Endothelial cell of umbilical vein (primary cell): ENCODE data around the gene KCTD10. TPM values are rescaled to one million over a fixed set of nuclear protein-coding genes. Genes with fewer than 3 reads are reported as not detected.

Source experiments
- BruUV-seq: library from RNA; stranded (reverse); fragments of 400-500 nt; replicated peaks from 2 replicates; lab custom pipeline; 2021; lab: Mats Ljungman, UMichigan
- CTCF ChIA-PET: fragments of 300-600, 350-600 bp; sonication (Branson Sonifier 250); formaldehyde crosslinking; loops from one replicate; lab custom pipeline; 2021; ENCODE audit warnings: antibody characterized with exemption, inconsistent platforms; lab: Charles Lee
- POLR2A ChIA-PET: fragments of 300-600, 350-600 bp; sonication (Branson Sonifier 250); formaldehyde crosslinking; loops from one replicate; lab custom pipeline; 2021; ENCODE audit warnings: antibody characterized with exemption, inconsistent platforms; lab: Charles Lee
- DNase-seq: peaks from one replicate; pipeline ENCODE4 v3.0.0-alpha.2; 2011; ENCODE audit warnings: low read depth, low spot score
- FAIRE-seq: peaks from 2 replicates; lab custom pipeline; 2011; peaks lifted over from hg19 to GRCh38; lab: Jason Lieb, UNC
- H2AFZ ChIP-seq: 2 replicates; pipeline ENCODE4 v1.6.0; 2012; ENCODE audit warnings: low read depth, low read length, control low read depth, inconsistent platforms
- H3K27ac ChIP-seq: 2 replicates; pipeline ENCODE4 v1.5.1; 2011; ENCODE audit warnings: low read depth, mild to moderate bottlenecking, control low read depth, low read length, moderate library complexity; ENCODE audit not compliant: insufficient read depth
- H3K27me3 ChIP-seq, 2 experiments: 2 replicates each; pipeline versions ENCODE4 v1.6.0 to v1.6.1; 2011; ENCODE audit warnings: low read length in 2 of 2, mixed read lengths in 1 of 2; ENCODE audit not compliant: control insufficient read depth in 2 of 2, insufficient read depth in 2 of 2
- H3K36me3 ChIP-seq, 2 experiments: 2 replicates in 1 of 2; 3 replicates in 1 of 2; pipeline ENCODE4 v1.5.1; 2011; ENCODE audit warnings: low read length in 2 of 2, mild to moderate bottlenecking in 1 of 2, moderate library complexity in 1 of 2; ENCODE audit not compliant: control insufficient read depth in 2 of 2, insufficient read depth in 2 of 2; ENCODE audit errors: extremely low read depth in 1 of 2
- H3K4me1 ChIP-seq: 3 replicates; pipeline ENCODE4 v1.5.1; 2011; ENCODE audit warnings: mild to moderate bottlenecking, low read length; ENCODE audit not compliant: control insufficient read depth, insufficient read depth; ENCODE audit errors: extremely low read depth
- H3K4me2 ChIP-seq: 2 replicates; pipeline ENCODE4 v1.6.1; 2011; ENCODE audit warnings: low read length, control low read depth, mixed read lengths; ENCODE audit not compliant: insufficient read depth
- H3K4me3 ChIP-seq, 3 experiments: fragments of 200-600 bp in 1 of 3; sonication (generic), shearing (Covaris generic) in 1 of 3; replicated peaks in 1 of 3; 2 replicates each; pipeline ENCODE4 v1.5.1; 2011 to 2016; ENCODE audit warnings: control low read depth in 3 of 3, low read length in 3 of 3, mild to moderate bottlenecking in 2 of 3, inconsistent platforms in 1 of 3, low read depth in 1 of 3, moderate library complexity in 1 of 3; ENCODE audit not compliant: insufficient read depth in 1 of 3
- H3K79me2 ChIP-seq: 2 replicates; pipeline ENCODE4 v1.6.0; 2012; ENCODE audit warnings: low read length, inconsistent platforms; ENCODE audit not compliant: control insufficient read depth, insufficient read depth
- H3K9ac ChIP-seq: replicated peaks from 2 replicates; pipeline ENCODE3; 2011; ENCODE audit warnings: low read length, control low read depth; ENCODE audit not compliant: insufficient read depth; ENCODE audit errors: extremely low read depth
- H3K9me1 ChIP-seq: replicated peaks from 3 replicates; pipeline ENCODE4 v1.6.0; 2011; ENCODE audit warnings: mild to moderate bottlenecking, low read length; ENCODE audit not compliant: control insufficient read depth, insufficient read depth; ENCODE audit errors: extremely low read depth
- H3K9me3 ChIP-seq: replicated peaks from 2 replicates; pipeline ENCODE4 v1.5.1; 2012; ENCODE audit warnings: low read length, inconsistent platforms; ENCODE audit not compliant: control insufficient read depth, insufficient read depth
- H4K20me1 ChIP-seq: replicated peaks from 2 replicates; pipeline ENCODE3; 2011; ENCODE audit warnings: mild to moderate bottlenecking, low read length; ENCODE audit not compliant: control insufficient read depth, insufficient read depth; ENCODE audit errors: extremely low read depth
- EZH2 ChIP-seq: IDR thresholded peaks from 2 replicates; pipeline ENCODE4 v1.6.1; 2012; ENCODE audit warnings: borderline replicate concordance, low read depth, mild to moderate bottlenecking, moderate library complexity, low read length, inconsistent platforms; ENCODE audit not compliant: severe bottlenecking
- FOS ChIP-seq: IDR thresholded peaks from 2 replicates; pipeline ENCODE4 v1.6.1; 2011; ENCODE audit warnings: mild to moderate bottlenecking, low read length, moderate library complexity, borderline replicate concordance; ENCODE audit not compliant: insufficient read depth
- GATA2 ChIP-seq: IDR thresholded peaks from 2 replicates; pipeline ENCODE4 v1.7.0; 2011; ENCODE audit warnings: low read depth, mild to moderate bottlenecking, moderate library complexity, mixed read lengths, low read length; ENCODE audit not compliant: insufficient read length, insufficient read depth
- JUN ChIP-seq: IDR thresholded peaks from 2 replicates; pipeline ENCODE4 v1.6.1; 2011; ENCODE audit warnings: borderline replicate concordance, low read depth; ENCODE audit not compliant: insufficient read length, insufficient read depth
- MYC ChIP-seq: IDR thresholded peaks from one replicate; pipeline ENCODE4 v1.6.1; 2011; ENCODE audit warnings: mild to moderate bottlenecking, low read depth, low read length
- POLR2A ChIP-seq: IDR thresholded peaks from 2 replicates; pipeline ENCODE4 v1.6.1; 2012; ENCODE audit warnings: low read depth, mild to moderate bottlenecking, control low read depth, low read length
- POLR2AphosphoS5 ChIP-seq: IDR thresholded peaks from 2 replicates; pipeline ENCODE4 v1.6.1; 2012; ENCODE audit warnings: low read depth, mild to moderate bottlenecking, control low read depth, low read length, moderate library complexity; ENCODE audit not compliant: insufficient read depth
- dilution Hi-C: fragments of 300-500 bp; cut with MboI; formaldehyde crosslinking; loops from one replicate; pipeline ENCODE4 v1.15.0; 2019; ENCODE audit warnings: low sequenced_read_pairs; ENCODE audit not compliant: extremely low pct_ligation_motif_present
- intact Hi-C: fragments of 100-400 bp; cut with micrococcal nuclease; formaldehyde crosslinking; loops from one replicate; pipeline ENCODE4 v1.10.0; 2022
- polyA plus RNA-seq, 4 experiments: library from polyadenylated mRNA; depleted of rRNA in 3 of 4; stranded (reverse) in 3 of 4; unstranded in 1 of 4; fragments of >200 nt; gene quantifications; 2 replicates each; pipeline versions ENCODE4 v1.2.1 to v1.2.3, GENCODE V29; 2011 to 2012; ENCODE audit warnings: missing spikeins in 1 of 4
- total RNA-seq: library from RNA; stranded (reverse); gene quantifications from 2 replicates; pipeline ENCODE4 v1.2.3, GENCODE V29; 2021
- TF ChIP-seq, protein P1 (sequence below): IDR thresholded peaks from 2 replicates; pipeline ENCODE4 v1.6.1; 2011; ENCODE audit not compliant: insufficient read depth, insufficient read length
- TF ChIP-seq, protein P2 (sequence below), 2 donors: IDR thresholded peaks; 1 replicate in 1 of 2; 2 replicates in 1 of 2; pipeline ENCODE4 v1.5.1; 2011; ENCODE audit warnings: low read length in 2 of 2, mild to moderate bottlenecking in 2 of 2, moderate library complexity in 2 of 2, control low read depth in 1 of 2, inconsistent platforms in 1 of 2, low read depth in 1 of 2; ENCODE audit not compliant: insufficient read depth in 1 of 2; ENCODE audit errors: extremely low read depth in 1 of 2

The KCTD10 gene
- total and polyA plus RNA-seq, 2 donors (not counting 3 experiments of a cell fraction or from before 2014, with no cell fraction given), result 101 to 112 TPM

DNA sequence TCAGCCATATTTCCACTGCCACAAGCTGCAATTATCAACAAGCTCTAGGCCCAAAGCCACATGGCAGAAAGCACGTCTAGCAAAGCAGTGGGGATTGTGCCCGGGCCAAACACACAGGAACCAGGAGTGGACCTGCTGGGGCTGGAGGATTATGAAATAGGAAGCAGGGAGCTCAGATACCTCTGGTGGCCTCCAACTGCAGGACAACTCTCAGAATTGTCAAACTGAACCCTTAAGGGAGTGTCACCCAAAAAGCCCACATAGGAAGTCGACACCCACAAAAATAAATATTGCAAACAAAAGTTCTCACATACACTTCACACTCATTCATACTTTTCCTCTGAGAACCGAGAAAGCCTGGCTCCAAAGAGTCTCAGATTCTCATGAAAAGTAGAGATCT is 26.1 kb downstream of the KCTD10 start:
- H3K36me3 ChIP-seq, result peaks cover 23 to 51% of the 10 kb centered on the region in 2 experiments
- peaks cover 3% of the 10 kb centered on the region for H4K20me1 ChIP-seq
- dilution Hi-C loops, result no loop called here
- no peak overlapping the region for H2AFZ ChIP-seq
- no peak for TF ChIP-seq FOS
- intact Hi-C loops, result no loop called here
- peaks cover 14% of the 10 kb centered on the region for H3K79me2 ChIP-seq
- H3K9me3 ChIP-seq, result no peaks in the 10 kb centered on the region
- H3K9me1 ChIP-seq, result no peaks in the 10 kb centered on the region
- H3K27ac ChIP-seq, result no peak overlapping the region
- no peak for FAIRE-seq
- ChIA-PET POLR2A (no interaction called here), CTCF (interaction anchor here (1.1 to 2.2 kb wide), 3 partner anchors 7 to 23 kb away, joined by 3 to 13 read pairs (median 6); no protein-coding TSS in a partner anchor)
- no peaks in the 10 kb centered on the region for H3K27me3 ChIP-seq
- no peak overlapping the region for H3K9ac ChIP-seq
- H3K4me1 ChIP-seq, result peaks cover 14% of the 10 kb centered on the region
- no peak overlapping the region for H3K4me2 ChIP-seq
- BruUV-seq, result no TSS peak
- H3K4me3 ChIP-seq, result no peak overlapping the region
- no peak for DNase-seq

DNA sequence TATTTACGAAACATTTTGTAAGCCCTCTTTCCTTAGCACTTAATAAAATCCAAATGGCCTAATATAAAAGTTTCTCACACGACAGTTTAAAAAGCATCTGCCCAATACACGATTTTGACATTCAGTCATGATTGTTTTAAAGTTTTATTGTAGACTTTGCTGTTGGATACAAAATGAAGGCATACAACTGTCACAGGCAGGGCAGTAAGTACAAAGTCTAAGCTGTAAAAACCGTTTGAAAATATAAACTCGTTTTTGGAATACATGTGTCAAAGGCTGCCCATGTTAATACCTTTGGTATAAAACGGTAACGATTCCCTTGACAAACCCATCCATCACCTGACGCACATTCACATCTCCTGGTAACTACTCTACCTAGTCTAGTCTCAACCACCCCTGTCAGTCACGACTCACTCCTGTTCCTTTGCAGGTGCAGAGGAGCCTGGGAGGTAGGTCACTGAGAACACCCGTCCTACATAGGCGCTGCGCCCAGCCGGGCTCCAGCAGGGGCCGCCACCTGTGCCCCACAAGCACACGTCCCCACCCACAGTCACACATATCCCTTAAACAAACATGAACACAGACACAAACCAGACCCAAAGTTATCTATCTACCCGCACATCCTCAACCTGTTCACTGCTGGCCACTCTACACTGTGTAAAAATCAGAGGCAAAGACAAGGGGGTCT is 27.1 kb downstream of the KCTD10 start:
- Histone ChIP-seq H3K79me2 (peaks cover 13% of the 10 kb centered on the region), H4K20me1 (peaks cover 3% of the 10 kb centered on the region), H3K9me1 (no peaks in the 10 kb centered on the region), H3K4me1 (peaks cover 14% of the 10 kb centered on the region), H3K27me3 (no peaks in the 10 kb centered on the region), H3K4me3 (no peak overlapping the region), H3K4me2 (no peak overlapping the region), H3K27ac (no peak overlapping the region), H2AFZ (no peak overlapping the region), H3K9me3 (no peaks in the 10 kb centered on the region), H3K9ac (no peak overlapping the region), H3K36me3 (peaks cover 20 to 43% of the 10 kb centered on the region in 2 experiments)
- dilution Hi-C loops, result no loop called here
- no peak for DNase-seq
- intact Hi-C loops, result no loop called here
- no peak for TF ChIP-seq JUN
- TF ChIP-seq, protein P1, sequence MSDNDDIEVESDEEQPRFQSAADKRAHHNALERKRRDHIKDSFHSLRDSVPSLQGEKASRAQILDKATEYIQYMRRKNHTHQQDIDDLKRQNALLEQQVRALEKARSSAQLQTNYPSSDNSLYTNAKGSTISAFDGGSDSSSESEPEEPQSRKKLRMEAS, result no peak
- no peak for TF ChIP-seq MYC
- no peak for TF ChIP-seq FOS
- no peak for TF ChIP-seq EZH2
- no peak for TF ChIP-seq POLR2A
- no peak for TF ChIP-seq POLR2AphosphoS5
- TF ChIP-seq GATA2, result no peak
- TF ChIP-seq, protein P2, sequence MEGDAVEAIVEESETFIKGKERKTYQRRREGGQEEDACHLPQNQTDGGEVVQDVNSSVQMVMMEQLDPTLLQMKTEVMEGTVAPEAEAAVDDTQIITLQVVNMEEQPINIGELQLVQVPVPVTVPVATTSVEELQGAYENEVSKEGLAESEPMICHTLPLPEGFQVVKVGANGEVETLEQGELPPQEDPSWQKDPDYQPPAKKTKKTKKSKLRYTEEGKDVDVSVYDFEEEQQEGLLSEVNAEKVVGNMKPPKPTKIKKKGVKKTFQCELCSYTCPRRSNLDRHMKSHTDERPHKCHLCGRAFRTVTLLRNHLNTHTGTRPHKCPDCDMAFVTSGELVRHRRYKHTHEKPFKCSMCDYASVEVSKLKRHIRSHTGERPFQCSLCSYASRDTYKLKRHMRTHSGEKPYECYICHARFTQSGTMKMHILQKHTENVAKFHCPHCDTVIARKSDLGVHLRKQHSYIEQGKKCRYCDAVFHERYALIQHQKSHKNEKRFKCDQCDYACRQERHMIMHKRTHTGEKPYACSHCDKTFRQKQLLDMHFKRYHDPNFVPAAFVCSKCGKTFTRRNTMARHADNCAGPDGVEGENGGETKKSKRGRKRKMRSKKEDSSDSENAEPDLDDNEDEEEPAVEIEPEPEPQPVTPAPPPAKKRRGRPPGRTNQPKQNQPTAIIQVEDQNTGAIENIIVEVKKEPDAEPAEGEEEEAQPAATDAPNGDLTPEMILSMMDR (IDR thresholded peaks at IDR 0.05; ENCODE audit: extremely low read depth in 1 of 2, insufficient read depth in 1 of 2, low read depth in 1 of 2, low read length in 2 of 2), result no peak
- POLR2A ChIA-PET, result no interaction called here
- CTCF ChIA-PET, result interaction anchor here (1.1 to 2.8 kb wide), 6 partner anchors 8 to 325 kb away, joined by 3 to 21 read pairs (median 4); partner anchors contain the start of genes KCTD10 and UBE3B
- TSS peak; percentile 23 for BruUV-seq
- no peak for FAIRE-seq
